Effector CD8-positive, alpha-beta T cell (primary cell): ENCODE data around the gene LCN2.
"Not testable (repeated sequence)": the region's sequence is repeated elsewhere in the genome, so short reads cannot be mapped to it uniquely, and the experiment has no call there.

Source experiments
- DNase-seq: peaks from one replicate; lab custom pipeline; 2025; lab: John Stamatoyannopoulos, UW

The LCN2 gene

DNA sequence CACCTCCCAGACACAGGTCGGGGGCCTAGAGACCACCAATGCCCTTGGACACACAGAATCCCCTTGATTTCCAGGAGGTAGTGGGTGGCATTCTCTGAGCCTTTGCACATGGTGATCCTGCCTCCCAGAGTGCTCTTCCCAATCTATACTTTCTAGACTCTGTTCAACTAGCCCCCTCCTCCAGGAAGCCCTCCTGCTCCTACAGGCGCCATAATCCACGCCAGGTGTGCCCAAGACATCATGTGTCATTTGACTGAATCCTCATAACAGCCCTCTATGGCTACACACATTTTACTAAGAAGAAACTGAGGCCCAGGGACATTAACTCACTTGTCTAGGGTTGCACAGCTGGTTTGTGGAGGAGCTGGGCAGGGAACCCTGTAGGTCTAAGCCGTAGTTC, 18.0 kb downstream of the LCN2 start:
- no peak for DNase-seq

DNA sequence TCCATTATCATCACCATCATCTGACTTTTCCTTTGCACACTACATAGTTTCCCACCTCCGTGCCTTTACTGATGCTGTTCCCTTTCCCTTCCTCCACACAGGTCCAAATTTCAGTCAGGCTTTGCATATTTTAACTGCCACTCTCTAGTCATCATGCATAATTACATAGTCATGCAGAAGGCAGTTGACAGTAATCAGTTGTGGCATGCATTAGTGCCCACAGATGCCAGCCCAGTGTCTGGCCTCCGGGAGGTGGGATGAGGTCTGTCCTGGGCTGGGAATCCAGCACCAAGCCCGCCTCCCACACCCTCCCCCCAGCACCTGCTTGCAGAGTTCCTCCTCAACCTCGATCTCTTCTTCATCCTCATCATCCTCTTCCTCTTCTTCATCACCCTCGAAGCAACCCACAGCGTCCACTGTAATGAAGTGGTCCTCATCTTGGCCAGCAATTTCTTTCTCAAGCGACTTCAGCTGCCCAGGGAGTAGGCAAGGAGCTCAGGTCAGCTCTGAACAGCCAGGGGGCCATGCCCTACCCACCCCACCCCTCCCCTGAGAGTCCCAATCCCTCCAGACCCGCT, 19.6 kb downstream of the LCN2 start:
- no peak for DNase-seq

DNA sequence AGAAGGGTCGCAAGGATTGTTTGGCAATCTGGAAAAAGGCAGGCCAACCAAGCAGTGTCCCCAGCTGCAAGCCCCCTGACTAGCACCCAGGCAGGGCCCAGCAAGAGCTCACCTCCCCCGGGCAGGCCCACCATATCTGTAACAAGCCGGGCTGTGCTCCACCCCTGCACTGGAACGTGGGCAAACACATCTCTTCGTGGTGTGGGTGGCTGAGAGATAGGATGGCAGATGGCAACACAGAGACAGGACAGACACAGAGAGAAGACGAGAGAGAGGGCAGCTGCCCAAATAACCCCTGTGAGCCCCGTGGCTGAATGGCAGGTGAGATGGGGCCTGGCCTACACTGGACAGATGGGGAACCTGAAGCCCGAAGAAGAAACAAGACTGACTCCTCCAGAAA, 20.2 kb downstream of the LCN2 start:
- no peak for DNase-seq

DNA sequence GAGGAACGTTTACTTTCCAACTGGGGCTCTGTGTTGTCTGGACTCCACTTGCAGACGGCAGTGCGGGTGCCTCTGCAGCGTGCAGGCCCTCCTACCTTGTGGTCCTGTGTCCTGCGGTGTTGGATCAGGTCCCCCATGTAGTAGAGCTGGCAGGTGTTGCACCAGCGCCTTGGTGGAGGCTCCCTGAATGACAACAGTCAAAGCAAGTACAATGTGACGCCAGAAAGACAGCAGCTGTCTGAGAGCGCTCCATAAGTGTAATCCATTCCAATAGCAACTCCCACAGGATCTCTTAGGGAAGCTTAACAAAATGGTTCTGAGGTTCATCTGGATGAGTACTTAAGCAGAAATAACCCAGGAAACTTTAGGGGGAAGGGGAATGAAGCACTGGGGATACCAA, 20.7 kb downstream of the LCN2 start:
- no peak for DNase-seq

DNA sequence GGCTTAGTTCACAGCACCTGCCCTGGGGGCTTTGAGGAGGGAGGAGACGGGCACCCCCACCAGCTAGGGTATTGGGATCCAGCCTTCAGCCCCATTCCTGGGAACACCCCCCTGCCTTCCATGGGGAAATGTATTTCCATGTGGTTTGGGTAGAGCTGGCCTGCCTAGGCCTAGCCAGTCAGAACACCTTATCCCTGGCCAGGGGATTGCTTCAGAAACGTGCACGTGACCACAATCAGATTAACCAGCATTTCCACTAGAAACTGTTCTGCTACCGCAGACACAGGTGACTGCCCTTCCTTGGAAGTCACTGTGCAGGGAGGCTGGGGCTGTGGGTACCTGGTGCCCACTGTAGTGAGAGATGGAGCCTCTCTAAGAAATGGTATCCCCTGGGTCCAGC, 24.8 kb downstream of the LCN2 start:
- DNase-seq: no peak

DNA sequence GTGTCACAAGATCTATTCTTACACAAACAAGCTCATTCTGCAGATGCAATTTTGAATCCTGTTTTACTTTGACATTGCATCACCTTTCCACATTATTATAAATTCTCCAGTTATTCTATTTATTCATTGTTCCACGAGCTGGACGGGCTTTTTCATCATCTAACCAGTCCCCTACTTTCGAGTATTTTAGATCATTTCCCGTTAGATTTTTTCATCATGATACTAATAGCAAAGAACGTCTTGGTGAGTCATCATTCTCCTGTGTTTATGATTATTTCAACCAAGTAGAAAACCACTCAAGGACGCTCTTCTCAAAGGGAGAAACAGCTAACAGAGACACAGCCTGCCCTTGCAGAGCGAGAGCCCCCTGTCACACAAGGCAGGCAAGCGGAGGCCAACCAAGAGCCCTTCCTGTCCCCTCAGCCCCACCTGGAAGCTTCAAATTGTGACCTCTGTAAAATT, 25.9 kb downstream of the LCN2 start:
- DNase-seq: no peak

DNA sequence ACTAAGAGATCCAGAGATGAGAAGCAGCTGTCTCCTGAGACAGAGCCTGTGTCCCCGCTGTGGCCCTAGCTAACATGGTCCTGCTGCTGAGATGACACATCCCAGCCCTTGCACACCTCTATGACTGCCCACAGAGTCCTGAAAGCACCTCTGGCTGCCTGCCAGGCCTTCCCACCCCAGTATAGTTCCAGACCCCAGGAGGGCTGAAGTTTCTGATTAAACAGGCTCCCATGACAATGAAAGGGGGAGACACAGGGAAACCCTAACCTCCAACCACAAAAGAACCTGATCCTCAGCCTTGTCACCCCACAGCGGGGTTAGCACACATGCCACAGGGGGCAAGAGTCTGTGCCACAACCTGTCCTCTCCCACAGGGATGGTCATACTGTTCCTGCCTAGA, 26.5 kb downstream of the LCN2 start:
- no peak for DNase-seq

DNA sequence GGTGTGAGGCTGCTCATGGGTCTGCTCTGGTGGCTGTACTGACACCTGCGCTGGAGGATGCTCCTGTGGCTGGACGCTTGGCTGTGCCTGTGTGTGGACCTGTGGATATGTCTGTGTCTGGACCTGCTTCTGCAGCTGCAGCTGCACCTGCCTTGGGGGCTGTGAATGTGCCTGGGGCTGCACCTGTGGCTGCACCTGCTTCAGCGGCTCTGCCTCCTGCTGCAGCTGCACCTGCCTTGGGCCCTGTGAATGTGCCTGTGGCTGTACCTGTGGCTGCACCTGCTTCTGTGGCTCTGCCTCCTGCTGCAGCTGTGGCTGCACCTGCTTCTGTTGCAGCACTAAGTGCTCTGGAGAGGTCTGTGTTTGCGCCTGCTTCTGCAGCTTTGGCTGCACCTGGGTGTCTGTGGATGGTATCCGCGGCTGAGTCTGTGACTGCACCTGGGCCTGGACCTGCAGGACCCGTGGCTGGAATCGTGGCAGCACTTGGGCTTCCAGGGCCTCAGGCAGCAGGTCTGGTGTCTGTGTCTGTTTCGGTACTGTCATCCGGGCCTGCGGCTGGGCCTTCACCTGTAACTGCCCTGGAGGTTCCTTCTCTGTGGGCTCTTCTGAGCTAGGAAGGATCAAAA, 29.7 kb downstream of the LCN2 start:
- DNase-seq: no peak

DNA sequence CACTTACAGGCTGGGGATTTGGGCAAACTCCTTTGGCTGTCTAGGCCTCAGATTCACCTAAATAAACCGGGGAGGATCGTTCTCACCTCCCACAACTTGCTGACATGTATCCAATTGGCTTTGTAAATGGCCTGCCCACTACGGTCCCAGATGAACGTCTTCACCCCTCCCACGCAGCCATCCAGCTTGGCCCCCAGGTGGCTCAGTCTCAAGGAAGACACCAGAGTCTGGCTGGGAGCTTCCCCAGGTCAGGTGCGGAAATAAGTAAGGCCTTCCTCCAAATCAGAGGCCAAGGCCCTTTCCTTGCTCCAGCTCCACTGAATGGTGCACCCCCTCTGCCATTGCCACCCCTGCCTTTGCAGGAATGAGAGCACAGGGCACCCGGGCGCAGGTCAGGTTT, 30.7 kb downstream of the LCN2 start:
- no peak for DNase-seq

DNA sequence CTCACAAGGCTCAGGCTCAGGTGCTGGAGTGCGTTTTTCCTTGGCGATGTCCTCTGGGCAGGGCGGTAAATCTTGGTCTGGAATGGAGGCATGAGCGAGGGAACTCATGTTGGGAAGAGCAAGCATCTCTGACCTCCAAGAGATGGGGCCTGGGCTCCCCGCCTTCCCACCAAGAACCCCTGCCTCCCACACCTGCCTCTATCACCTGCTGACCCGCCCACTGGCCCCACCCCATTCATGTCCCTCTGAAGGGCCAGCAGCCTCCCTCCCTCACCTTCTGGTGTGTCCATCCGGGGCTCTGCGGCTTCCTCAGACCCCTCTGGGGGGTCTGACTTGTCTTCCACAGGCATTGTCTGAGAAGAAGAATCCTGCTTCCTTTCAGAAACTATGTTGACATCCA, 31.2 kb downstream of the LCN2 start:
- DNase-seq: no peak

DNA sequence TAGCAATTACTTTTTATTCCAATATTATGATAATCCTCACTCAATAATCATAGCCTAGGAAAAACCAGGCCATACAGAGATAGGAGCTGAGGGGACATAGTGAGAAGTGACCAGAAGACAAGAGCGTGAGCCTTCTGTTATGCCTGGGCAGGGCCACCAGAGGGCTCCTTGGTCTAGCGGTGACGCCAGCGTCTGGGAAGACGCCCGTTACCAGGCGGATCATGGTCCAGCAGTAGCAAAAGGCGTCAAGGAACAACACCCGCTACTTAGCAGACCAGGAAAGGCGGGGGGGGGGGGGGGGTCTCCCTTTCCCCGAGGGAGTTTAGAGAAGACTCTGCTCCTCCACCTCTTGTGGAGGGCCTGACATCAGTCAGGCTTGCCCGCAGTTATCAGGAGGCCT, 32.2 kb downstream of the LCN2 start:
- not testable (repeated sequence) for DNase-seq

DNA sequence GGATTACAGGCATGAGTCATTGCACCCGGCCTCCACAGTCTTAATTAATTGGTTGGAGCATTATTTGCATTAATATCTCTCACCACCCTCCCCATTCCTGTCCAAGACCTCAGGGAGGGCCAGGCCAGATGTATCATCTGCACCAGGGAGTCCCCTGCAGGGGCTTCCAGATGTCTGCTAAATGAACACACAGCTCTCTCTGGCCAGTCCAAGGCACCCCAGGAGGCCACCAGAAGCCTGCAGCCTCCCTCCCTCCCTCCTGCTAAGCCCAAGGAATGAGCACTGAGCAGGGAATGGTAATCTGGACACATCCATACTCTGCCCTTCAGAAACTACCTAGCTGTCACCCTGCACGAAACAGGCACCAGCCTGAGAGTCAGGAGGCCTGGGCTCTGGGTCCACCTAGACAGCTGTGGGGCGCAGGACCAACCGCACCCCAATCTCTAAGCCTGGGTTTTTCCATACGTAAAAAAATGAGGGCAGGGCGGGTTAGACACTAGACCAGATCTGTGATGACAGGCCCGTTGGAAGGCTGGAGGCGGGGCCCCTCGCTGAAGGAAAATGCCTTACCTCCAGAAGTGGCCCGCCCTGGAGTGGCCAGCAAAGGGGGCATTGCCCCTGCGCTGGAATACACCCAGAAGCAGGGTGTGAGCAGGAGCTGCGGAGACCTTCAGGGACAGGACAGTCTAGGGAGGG, 33.8 kb downstream of the LCN2 start:
- no peak for DNase-seq

DNA sequence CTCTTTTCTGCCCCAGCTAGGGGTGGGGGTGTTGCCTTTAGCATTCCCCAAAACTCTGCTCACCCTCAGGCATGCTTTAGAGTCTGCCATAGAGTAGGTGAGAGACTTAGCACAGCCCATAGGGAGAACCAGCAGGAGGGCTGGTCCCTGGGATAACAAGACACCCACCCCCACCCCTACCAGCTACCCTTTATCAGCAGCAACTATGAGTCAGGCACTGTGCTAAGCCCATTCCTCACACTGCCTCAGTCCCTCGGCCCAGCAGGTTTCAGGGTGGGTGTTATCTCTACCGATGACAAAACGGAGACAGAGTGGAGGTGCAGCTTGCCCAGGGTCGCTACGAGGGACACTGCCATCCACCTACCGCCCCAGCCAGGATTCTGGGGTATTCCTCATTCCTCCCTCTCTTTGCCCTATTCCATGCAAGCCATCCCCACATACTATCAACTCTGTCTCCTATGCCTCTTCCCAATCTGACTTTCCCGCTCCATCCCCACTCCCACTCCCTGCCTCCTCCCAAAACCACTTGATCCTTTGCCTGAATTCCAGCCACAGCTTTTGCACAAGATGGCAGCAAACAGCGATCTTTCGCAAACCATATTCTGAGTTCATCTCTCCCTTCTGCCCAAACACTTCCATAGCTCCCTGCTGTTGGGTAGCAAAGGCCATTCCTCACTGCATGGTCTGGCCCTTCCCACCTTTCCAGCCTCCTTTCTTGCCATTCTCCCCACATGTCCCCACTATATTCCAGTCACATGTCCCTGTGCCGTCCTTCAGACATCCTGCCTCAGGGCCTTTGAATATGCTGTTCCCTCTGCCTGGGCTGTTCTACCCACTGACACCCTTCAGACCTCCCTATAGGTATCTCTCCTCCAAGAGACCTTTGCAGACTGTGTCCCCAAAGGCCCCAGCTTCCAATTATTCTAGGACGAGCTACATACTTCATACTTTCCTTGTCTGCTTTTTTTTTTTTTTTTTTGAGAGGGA, 37.0 kb downstream of the LCN2 start:
- no peak for DNase-seq

DNA sequence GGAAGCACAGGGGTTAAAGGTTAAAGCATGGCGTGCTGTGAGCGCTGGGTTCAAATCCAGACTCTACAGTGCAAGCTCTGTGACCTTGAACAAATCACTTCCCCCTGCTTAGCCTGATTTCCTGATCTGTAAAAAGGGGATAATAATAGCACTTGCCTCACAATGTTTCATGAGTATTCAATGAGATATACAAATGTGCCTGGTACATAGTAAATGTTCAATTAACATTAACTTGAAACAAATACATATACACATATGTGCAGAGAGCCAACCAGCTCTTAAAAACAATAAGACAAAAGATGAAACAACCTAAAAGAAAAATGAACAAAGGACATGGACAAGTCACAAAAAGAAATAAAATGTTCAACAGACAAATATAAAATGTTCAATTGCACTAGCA, 38.1 kb downstream of the LCN2 start:
- no peak for DNase-seq

DNA sequence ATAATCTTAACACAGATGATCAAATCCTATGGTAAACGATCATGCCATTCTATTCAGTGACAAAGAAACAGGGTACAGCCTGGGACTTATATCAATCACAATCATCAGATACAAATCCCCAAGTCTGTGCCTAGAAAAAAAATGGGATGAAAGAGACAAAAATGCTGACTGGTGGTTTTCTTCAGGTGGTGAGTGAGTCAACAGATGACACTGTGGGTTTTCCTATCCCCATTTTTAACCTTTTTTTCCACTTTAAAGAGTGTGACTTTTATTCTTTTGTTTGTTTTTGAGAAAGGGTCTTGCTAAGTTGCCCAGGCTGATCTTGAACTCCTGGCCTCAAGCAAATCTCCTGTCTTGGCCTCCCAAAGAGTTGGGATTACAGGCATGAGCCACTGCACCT, 39.0 kb downstream of the LCN2 start:
- no peak for DNase-seq

DNA sequence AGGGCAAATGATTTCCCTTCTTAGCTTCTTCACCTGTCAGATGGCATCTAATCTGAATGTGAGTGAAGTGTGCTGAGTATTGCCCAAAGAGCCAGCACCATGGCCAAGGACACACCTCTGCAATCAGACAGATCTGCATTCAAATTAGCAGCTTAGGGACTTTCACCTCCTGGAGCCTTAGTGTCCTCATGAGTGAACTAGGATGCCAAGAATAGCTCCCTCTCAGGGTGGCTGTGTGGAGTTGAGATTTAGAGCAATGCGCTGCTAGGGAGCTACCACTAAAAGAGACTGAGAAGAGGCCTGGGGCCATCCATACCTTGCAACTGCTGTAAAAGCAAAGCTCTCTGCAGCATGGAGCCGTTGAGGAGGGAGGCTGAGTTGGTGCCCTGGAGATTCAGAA, 40.8 kb downstream of the LCN2 start:
- no peak for DNase-seq

DNA sequence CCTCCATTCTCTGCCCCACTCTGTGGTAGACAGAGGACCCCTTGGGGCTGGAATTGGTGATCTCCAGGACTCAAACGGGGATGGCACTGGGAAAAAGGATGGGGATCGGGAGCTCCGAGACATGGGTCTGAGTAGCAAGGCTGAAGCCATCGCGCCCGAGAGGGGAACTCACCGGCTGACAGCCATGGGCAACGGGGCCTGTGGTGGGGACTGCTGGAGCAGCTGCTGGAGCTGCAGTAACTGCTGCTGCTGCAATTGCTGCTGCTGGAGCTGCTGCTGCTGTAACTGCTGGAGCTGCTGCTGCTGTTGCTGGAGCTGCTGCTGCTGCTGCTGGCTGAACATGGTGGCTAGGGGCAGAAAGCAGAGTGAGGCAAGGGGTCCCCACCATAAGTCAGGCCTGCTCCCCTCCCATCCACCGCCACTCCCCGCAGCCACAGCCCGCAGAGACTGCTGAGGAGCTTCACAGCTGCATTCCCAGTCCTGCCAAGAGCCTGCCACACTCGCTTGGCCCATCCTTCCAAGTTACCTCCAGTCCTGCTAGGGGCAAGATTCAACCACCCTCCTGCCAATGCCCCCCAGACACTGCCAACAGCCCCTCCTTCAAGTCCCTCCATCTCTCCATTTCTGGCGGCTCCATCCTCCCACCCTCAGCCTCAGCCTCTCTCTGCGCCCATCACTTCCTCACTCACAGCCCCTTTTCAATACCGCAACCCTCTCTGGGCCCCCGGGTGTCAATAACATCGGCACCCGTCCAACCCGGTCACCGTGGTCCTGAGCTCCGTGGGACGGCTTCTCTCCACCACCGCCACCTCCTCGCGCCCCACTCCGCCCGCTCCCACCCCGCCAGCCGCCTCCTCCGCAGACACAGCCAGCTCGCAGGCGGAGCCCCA, 41.5 kb downstream of the LCN2 start:
- DNase-seq: peak; percentile 34

DNA sequence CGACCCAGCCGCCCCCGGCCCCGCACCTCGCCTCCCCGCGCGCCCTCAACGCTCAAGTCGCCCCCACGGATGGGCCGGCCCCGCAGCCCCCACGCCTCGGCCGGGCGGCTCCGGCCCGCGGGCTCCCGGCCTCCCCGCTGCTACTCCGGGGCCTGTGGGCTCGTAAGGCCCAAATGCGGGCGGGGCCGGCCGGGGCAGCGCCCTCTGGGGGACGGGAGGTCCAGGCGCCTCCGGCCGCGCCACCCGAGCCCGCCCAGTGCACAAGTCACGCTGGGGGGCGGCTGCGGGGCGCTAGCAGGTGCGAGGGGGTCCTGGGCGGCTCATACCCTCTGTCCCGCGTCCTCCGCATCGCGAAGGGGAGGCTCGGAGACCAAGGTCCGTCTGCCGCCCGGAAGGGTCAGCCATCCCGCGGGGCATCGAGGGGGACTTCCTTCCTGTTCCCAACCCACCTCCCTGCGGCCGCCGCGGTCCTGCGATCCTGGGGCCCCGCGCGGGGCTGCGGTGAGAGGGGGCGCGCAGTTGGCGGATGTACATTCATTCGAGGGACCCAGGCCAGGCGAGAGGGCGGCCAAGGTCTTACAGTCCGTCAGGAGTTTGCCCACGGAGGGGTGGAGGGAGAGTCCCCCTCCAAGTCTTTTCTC, 42.3 kb downstream of the LCN2 start, which contains the start of gene CIZ1:
CIZ1 (minus strand) TSS at position 167 of the 641 bp plus-strand sequence. CDS start 715 bp downstream, outside the sequence.
- DNase-seq: peak; percentile 51

DNA sequence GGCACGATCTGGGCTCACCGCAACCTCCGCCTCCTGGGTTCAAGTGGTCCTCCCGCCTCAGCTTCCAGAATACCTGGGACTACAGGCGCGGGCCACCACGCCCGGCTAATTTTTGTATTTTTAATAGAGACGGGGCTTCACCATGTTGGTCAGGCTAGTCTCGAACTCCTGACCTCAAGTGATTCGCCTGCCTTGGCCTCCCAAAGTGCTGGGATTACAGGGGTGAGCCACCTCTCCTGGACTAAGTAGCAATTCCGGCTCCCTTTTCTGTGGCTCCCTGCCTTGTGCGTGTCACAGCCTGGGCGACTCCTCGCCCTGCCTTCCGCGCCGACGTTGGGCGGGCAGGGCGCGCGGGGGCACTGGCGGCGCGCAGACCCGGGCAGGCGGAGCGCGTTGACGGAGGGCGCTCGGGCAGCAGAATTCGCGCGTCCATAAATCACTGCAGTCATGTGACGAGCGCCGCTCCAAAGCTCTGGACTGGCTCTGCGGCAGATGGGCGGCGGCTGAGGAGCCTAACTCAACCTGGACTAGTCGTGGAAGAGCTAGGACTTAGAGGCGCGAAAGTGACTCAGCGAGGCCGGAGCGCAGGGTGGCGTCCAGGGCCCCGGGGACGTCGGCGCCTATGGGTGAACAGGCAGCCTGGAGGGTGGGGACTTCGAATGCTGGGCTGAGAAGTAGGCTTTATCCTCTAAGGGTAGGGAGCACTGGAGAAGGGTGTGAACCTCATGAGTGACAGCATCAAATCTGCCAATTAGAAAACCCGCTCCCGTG, 43.5 kb downstream of the LCN2 start:
- peak; percentile 10 for DNase-seq
